ENCODE measurements around the gene BAIAP2.

Gene BAIAP2

GRCh38 chr17:81091774-81092517 lies 57.0 kb downstream of the BAIAP2 start:
- no peak for DNase-seq

- no peak for DNase-seq
These were observed 57.7 kb downstream of the BAIAP2 start for GRCh38 chr17:81092518-81093095.

- no peak for DNase-seq
These were observed 58.9 kb downstream of the BAIAP2 start for GRCh38 chr17:81093619-81094508.

- DNase-seq = peak; percentile 92
These were observed 59.8 kb downstream of the BAIAP2 start for GRCh38 chr17:81094509-81095382.

- no peak for DNase-seq
These were observed 60.4 kb downstream of the BAIAP2 start for GRCh38 chr17:81095383-81095762.

GRCh38 chr17:81096741-81097133 lies 61.8 kb downstream of the BAIAP2 start:
- no peak for DNase-seq

- peak; percentile 40 for DNase-seq
These were observed 62.4 kb downstream of the BAIAP2 start for GRCh38 chr17:81097134-81097942.

GRCh38 chr17:81097943-81098308 lies 63.0 kb downstream of the BAIAP2 start:
- DNase-seq = no peak

- DNase-seq = no peak
These were observed 64.9 kb downstream of the BAIAP2 start for GRCh38 chr17:81099888-81100287.

- DNase-seq = no peak
These were observed 65.7 kb downstream of the BAIAP2 start for GRCh38 chr17:81100668-81101067.

- DNase-seq = peak; percentile 91
These were observed 66.8 kb downstream of the BAIAP2 start for GRCh38 chr17:81101614-81102306.

GRCh38 chr17:81102352-81102751 lies 67.4 kb downstream of the BAIAP2 start:
- DNase-seq = no peak

GRCh38 chr17:81102869-81103268 lies 67.9 kb downstream of the BAIAP2 start:
- no peak for DNase-seq

- no peak for DNase-seq
These were observed 68.4 kb downstream of the BAIAP2 start for GRCh38 chr17:81103379-81103778.

GRCh38 chr17:81106716-81107115 lies 71.8 kb downstream of the BAIAP2 start:
- DNase-seq = no peak

- DNase-seq = no peak
These were observed 73.3 kb downstream of the BAIAP2 start for GRCh38 chr17:81108220-81108619.

- no peak for DNase-seq
These were observed 75.0 kb downstream of the BAIAP2 start for GRCh38 chr17:81109957-81110356.

- DNase-seq = no peak
These were observed 75.6 kb downstream of the BAIAP2 start for GRCh38 chr17:81110488-81111040.

GRCh38 chr17:81111066-81111465 lies 76.1 kb downstream of the BAIAP2 start:
- no peak for DNase-seq

- DNase-seq = no peak
These were observed 77.5 kb downstream of the BAIAP2 start for GRCh38 chr17:81112450-81112849.

- DNase-seq = no peak
These were observed 78.3 kb downstream of the BAIAP2 start for GRCh38 chr17:81113158-81113724.
